ENCODE data around the gene ABTB1.

GRCh38 chr3:127663151-127663550 lies 9.6 kb upstream of the ABTB1 start:
- no peak for TF ChIP-seq CTCF (IDR thresholded peaks at IDR 0.05)
- no peak for TF ChIP-seq MAX (IDR thresholded peaks at IDR 0.05; ENCODE audit: low read depth)
- no peak for TF ChIP-seq REST (IDR thresholded peaks at IDR 0.05; ENCODE audit: low read depth, low read length)
- no peak for TF ChIP-seq GABPA (IDR thresholded peaks at IDR 0.05; ENCODE audit: low read depth)
- TF ChIP-seq EZH2phosphoT487 (IDR thresholded peaks at IDR 0.05; ENCODE audit: borderline replicate concordance, low read depth) = no peak
- no peak for TF ChIP-seq RXRA (IDR thresholded peaks at IDR 0.05; ENCODE audit: borderline replicate concordance, low read depth)
- no peak for TF ChIP-seq USF2 (IDR thresholded peaks at IDR 0.05; ENCODE audit: borderline replicate concordance, low read depth, low read length)
- no peak for TF ChIP-seq RAD21 (IDR thresholded peaks at IDR 0.05; ENCODE audit: low read length)
- TF ChIP-seq EP300 (IDR thresholded peaks at IDR 0.05; ENCODE audit: borderline replicate concordance in 1 of 2, low read depth in 1 of 2, low read length in 1 of 2) = no peak
